ENCODE measurements around the gene THSD4.
A peak's percentile ranks its signal among the peaks of the same experiment; 100 is the strongest.

The THSD4 gene

DNA sequence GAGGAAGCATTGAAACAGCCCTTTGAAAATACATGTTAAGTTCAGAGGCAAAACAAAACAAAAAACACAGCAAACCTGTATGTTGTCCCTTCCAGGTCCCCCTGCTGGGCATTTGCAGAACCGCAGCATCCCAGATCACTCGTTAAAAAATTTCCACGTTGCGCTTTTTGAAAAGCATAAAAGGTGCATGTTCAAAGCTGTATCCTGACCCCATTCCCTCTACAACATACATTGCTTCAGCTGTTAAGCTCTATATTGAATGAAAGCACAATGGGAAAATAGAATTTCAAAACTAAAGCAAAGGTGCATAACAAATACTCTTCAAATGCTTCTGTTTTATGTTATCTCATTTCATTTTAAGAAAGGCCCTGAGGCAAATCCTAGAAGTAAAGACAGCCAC is 328.3 kb downstream of the THSD4 start:
- Mint-ChIP-seq H3K36me3 (ENCODE audit: low read depth) (no peaks in the 10 kb centered on the region), H3K27me3 (peaks cover 8% of the 10 kb centered on the region), H3K4me1 (no peaks in the 10 kb centered on the region), H3K9me3 (no peaks in the 10 kb centered on the region), H3K4me3 (no peak overlapping the region), H3K27ac (no peak overlapping the region)
- ATAC-seq = no peak
- DNase-seq = peak; percentile 42

DNA sequence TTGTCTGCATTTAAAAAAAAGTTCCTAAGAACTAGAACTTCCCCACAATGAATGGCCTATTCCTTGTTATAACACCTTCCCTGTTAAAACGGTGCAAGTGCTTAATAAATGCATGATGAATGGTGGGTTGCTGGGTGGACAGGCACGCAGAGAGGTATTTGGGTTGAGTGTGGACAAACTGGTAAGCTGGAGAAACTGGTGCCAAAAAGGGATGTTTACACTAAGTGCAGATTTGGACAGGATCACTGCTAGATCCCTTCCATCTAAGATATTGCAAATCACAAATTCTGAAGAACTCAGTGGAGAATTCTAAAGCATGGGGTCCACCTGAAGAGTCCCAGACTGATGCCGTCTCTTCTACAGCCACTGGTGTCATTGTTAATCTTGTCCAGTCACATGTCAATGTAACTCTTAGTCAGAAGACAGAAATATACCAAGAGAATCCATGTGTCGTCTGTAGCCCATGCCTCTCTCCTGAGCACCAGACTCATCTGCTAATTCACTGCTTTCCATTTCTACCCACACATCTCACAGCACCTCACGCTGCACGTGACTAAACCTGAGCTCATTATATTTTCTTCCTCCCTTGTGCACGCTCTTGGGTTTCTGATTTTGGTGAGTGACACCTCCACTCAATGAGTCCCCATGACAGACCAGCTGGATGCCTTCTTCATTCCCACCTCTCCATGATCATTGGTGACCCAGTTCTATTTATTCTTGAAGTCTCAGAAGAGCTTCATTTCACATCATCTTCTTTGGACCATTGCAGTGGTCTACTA is 328.9 kb downstream of the THSD4 start:
- Mint-ChIP-seq H3K9me3 (no peaks in the 10 kb centered on the region), H3K4me3 (no peak overlapping the region), H3K4me1 (no peaks in the 10 kb centered on the region), H3K27me3 (peaks cover 8% of the 10 kb centered on the region), H3K36me3 (ENCODE audit: low read depth) (no peaks in the 10 kb centered on the region), H3K27ac (no peak overlapping the region)
- no peak for DNase-seq
- no peak for ATAC-seq

DNA sequence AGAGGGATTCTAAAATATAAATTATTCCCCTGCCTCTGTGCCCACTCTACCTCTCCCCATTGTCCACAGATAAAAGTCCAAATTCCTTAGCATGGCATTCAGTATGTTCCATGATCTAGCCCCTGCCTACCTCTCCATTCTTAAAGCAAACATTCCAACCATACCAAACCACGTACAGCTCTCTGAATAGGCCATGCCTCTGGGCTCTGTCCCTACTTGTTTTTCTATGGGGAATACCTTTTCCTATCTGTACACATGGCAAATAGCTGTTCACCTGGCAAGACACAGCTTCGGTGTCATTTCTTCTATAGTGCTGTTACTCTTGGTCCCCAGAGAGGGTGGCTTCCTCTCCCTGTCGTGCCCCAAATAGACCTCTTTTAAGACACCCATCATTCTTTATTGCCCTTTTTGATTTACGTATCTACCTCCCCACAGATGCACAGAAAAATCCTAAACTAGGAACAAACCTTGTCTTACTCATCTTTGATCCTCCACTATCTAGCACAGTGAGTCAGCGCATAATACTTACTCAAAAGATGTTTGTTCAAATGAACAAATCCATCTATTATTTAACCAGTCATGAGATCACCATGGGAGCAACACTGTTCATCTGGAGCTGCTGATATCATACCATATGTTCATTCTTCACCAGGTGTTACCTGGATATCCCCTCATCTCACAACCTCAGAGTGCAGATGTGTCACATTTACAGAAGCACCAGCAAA is 329.8 kb downstream of the THSD4 start:
- ATAC-seq = no peak
- no peak overlapping the region for H3K4me3 Mint-ChIP-seq
- H3K27ac Mint-ChIP-seq = no peak overlapping the region

DNA sequence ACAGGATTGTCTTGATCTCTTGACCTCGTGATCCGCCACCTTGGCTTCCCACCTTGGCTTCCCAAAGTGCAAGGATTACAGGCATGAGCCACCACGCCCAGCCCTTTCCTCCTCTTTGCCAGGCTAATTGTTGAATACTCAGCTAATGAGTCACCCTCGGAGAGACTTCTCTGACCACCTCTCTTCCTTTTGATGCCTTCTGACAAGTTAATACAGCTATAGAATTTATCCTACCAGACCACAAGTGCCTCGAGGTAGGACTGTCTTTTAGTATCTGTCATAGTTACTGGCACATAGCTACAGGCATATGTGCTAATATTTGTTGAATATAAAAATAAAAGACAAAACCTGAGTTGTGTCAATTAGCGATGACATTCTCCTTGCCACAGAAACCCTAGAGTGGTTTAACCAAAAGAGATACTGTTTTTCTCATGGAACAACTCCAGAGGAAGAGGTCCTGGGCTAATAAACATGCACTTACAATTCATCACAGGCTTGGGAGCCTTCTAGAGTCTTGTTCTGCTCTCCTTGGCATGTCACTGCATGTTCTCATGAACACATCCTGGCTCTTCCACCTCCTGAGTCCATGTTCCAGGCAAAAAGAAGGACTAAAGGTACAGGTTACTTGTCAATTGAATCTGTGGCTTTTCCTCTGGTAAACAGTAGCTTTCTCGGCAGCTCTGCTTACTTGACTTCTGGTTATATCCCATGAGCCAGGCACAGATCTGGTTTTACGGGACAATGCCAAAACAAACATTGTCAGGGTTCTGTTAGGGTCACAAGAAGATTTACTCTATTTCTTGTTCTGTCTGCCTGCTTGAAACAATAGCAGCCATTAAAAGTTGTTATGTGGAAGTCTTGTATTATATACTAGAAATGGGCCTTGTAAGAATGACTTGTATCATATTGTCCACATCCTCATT is 332.3 kb downstream of the THSD4 start:
- no peak overlapping the region for H3K27ac Mint-ChIP-seq
- no peaks in the 10 kb centered on the region for H3K4me1 Mint-ChIP-seq
- DNase-seq (no peak), ATAC-seq (no peak)
- no peaks in the 10 kb centered on the region for H3K9me3 Mint-ChIP-seq
- peaks cover 6% of the 10 kb centered on the region for H3K27me3 Mint-ChIP-seq
- no peak overlapping the region for H3K4me3 Mint-ChIP-seq
- H3K36me3 Mint-ChIP-seq (ENCODE audit: low read depth) = no peaks in the 10 kb centered on the region

More for the DNA sequence above, 329.8 kb downstream of the THSD4 start:
- Mint-ChIP-seq H3K9me3 (no peaks in the 10 kb centered on the region), H3K4me1 (no peaks in the 10 kb centered on the region), H3K36me3 (ENCODE audit: low read depth) (no peaks in the 10 kb centered on the region), H3K27me3 (peaks cover 6% of the 10 kb centered on the region)
- no peak for DNase-seq

DNA sequence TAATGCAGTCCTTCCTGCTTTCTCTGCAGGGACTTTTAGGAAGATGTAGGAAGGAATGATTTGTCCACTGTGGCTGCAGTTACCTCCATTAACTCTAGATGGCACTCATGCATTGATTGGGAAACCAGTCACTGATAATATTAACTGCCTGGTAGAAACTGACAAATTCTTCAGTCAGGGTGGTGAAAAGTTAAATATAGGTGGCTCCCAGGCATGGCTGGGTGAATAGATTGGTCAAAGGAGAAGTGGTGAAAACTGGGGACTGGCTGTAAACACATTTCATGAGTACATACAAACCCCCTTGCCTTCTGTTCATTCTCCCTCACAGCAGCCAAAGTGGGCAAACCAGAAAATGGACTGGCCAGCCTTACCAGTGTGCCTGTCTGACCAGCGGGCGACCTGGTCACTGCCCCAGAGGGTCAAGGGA is 333.4 kb downstream of the THSD4 start:
- ATAC-seq (no peak), DNase-seq (peak; percentile 4)
- H3K36me3 Mint-ChIP-seq (ENCODE audit: low read depth) = no peaks in the 10 kb centered on the region
- no peaks in the 10 kb centered on the region for H3K27me3 Mint-ChIP-seq
- H3K9me3 Mint-ChIP-seq = no peaks in the 10 kb centered on the region
- no peak overlapping the region for H3K4me3 Mint-ChIP-seq
- H3K4me1 Mint-ChIP-seq = no peaks in the 10 kb centered on the region
- H3K27ac Mint-ChIP-seq = no peak overlapping the region

DNA sequence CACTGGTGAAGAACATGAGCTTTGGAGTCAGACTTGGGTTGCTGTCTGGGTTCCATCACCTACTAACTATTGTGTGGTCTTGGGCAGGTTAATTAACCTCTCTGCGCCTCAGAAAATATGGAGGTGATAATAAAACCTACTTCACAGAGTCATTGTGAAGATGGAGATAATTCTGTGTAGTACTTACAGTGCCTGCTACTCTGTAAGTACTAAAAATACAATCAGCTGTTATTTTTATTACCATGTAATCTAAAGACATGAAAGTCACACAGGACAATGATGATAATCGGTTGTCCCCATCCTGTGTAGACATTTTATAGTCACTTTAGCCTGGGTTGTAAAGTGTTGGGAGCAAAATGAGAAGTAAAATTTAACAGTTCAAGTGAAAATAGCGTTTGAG is 334.1 kb downstream of the THSD4 start:
- Mint-ChIP-seq H3K9me3 (no peaks in the 10 kb centered on the region), H3K36me3 (ENCODE audit: low read depth) (no peaks in the 10 kb centered on the region), H3K4me1 (no peaks in the 10 kb centered on the region), H3K4me3 (no peak overlapping the region), H3K27ac (no peak overlapping the region), H3K27me3 (no peaks in the 10 kb centered on the region)
- no peak for ATAC-seq
- DNase-seq = no peak

DNA sequence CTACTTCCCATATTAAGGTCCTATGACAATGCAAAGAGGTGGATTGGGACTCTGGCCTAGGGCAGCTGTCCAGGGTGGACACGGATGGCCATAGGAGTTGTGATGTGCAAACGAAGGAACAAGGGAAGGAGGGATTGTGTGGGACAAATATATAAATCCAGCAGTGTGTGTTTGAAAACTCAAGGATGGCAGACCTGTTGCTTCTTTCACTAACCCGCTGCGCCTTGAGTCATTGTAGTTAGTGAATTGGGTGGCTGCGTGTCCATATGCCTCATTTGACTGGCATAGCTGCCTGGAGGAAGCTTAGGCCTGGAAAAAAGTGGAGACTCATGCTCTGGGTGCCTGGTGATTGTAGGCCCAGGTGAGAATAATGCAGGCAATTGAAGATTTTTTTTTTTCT is 334.7 kb downstream of the THSD4 start:
- H3K4me1 Mint-ChIP-seq = no peaks in the 10 kb centered on the region
- H3K4me3 Mint-ChIP-seq = no peak overlapping the region
- DNase-seq = no peak
- H3K27ac Mint-ChIP-seq = no peak overlapping the region
- H3K36me3 Mint-ChIP-seq (ENCODE audit: low read depth) = no peaks in the 10 kb centered on the region
- ATAC-seq = no peak
- H3K27me3 Mint-ChIP-seq = peaks cover 2% of the 10 kb centered on the region
- no peaks in the 10 kb centered on the region for H3K9me3 Mint-ChIP-seq

DNA sequence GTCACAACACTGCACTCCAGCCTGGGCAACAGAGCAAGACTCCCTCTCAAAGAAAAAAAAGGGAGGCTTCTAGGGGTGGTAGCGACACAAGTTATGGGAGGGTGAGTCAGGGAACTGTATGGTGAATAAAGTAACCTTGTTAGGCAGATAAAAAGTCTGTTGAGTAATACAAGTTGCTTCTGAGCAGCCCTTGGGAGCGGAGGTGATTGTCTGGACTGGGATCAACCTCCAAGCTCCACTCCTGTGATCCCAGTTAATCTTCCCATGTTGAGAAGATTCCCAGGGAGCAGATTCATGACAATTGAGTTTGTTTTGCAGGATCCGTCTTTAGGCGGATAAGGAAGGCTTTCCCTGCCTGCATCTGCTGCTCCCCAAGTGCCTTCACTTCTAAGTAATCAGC is 335.9 kb downstream of the THSD4 start:
- no peak for ATAC-seq
- Mint-ChIP-seq H3K4me3 (no peak overlapping the region), H3K27me3 (peaks cover 2% of the 10 kb centered on the region), H3K9me3 (no peaks in the 10 kb centered on the region), H3K36me3 (ENCODE audit: low read depth) (no peaks in the 10 kb centered on the region), H3K27ac (no peak overlapping the region), H3K4me1 (no peaks in the 10 kb centered on the region)
- DNase-seq = no peak

DNA sequence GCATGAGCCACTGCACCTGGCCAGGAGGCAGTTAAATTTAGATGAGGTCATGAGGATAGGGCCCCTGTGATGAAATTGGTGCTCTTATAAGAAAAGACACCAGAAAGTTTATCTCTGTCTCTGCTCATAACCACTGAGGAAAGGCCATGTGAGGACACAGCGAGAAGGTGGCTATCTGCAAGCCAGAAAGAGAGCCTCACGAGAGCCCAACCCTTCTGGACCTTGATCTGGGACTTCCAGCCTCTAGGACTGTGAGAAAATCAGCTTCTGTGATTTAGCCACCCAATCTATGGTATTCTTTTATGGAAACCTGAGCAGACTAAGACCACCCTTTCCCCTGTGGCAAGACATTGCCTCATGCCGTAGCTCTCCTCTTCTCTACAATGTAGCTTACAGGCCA is 337.6 kb downstream of the THSD4 start:
- H3K27ac Mint-ChIP-seq = no peak overlapping the region
- ATAC-seq (no peak), DNase-seq (no peak)
- peaks cover 2% of the 10 kb centered on the region for H3K27me3 Mint-ChIP-seq
- no peak overlapping the region for H3K4me3 Mint-ChIP-seq
- H3K9me3 Mint-ChIP-seq = no peaks in the 10 kb centered on the region
- no peaks in the 10 kb centered on the region for H3K4me1 Mint-ChIP-seq
- no peaks in the 10 kb centered on the region for H3K36me3 Mint-ChIP-seq (ENCODE audit: low read depth)

DNA sequence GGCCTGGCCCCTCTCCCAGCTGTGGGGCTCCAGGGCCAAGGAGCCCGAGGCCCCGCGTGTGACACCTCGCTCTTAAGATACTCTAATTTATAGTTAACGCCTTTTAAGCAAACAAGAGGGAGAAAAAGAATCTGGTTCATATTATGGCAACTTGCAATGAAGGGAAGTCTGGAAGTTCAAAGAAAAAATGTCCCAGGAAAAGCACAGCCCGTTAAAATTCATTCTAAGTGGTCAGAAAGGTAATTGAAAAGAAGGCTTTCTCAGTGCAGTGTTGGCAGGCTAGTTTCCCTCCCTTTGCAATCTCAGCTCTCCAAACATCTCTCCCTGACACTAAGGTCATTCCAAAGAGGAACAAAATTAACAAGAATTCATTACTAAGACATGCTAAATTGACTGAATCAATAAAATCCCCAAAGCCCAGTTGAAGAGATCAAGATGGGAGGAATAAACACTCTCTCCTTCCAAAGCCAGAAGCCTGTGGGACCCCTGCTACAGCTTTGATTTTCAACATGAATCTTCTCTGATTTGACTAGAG is 339.3 kb downstream of the THSD4 start:
- Mint-ChIP-seq H3K4me1 (no peaks in the 10 kb centered on the region), H3K36me3 (ENCODE audit: low read depth) (no peaks in the 10 kb centered on the region), H3K9me3 (no peaks in the 10 kb centered on the region), H3K27ac (no peak overlapping the region), H3K4me3 (no peak overlapping the region), H3K27me3 (peaks cover 4% of the 10 kb centered on the region)
- ATAC-seq (no peak), DNase-seq (no peak)

DNA sequence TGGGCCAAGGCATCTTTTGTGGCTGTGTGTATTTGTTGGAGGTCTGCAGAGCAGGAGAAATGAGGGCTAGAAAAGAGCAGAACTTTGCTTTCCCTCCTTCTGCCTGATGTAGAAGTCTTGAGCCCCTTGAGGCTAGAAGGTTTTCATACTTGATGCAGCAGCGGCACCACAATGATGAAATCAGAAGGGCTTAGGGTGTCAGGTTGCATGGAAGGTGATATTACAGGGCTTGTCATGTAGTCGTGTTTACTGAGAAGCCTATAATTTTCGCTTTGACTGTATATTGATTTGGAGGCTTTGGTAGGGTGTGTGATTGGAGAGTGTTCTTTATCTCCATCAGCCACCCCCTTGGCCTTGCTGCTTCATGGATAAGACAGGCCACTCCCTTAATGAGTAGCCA is 339.8 kb downstream of the THSD4 start:
- DNase-seq (no peak), ATAC-seq (no peak)
- Mint-ChIP-seq H3K4me3 (no peak overlapping the region), H3K27ac (no peak overlapping the region), H3K4me1 (no peaks in the 10 kb centered on the region), H3K27me3 (peaks cover 4% of the 10 kb centered on the region), H3K9me3 (no peaks in the 10 kb centered on the region), H3K36me3 (ENCODE audit: low read depth) (no peaks in the 10 kb centered on the region)

DNA sequence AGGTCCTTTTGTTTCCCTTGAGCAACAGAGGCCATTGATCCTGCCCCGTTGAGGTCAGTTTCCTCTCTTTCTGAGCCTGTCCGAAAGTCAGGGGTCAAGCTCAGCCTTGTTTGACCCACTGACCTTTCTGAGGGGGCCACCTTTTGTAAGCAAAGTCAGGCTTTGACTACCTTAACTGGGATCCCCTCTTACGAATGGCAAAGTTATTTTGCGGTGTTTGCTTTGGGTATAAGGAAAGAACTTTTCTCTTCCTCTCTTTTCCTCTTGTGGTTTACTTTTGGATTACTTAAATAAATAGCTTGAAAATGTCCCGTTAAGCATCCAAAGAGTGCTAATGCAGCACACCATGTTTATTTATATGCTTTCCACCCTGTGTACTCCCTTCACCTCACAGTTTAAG is 340.6 kb downstream of the THSD4 start:
- no peak overlapping the region for H3K4me3 Mint-ChIP-seq
- no peaks in the 10 kb centered on the region for H3K9me3 Mint-ChIP-seq
- DNase-seq (no peak), ATAC-seq (no peak)
- H3K27ac Mint-ChIP-seq = no peak overlapping the region
- H3K36me3 Mint-ChIP-seq (ENCODE audit: low read depth) = no peaks in the 10 kb centered on the region
- peaks cover 4% of the 10 kb centered on the region for H3K27me3 Mint-ChIP-seq
- H3K4me1 Mint-ChIP-seq = no peaks in the 10 kb centered on the region

DNA sequence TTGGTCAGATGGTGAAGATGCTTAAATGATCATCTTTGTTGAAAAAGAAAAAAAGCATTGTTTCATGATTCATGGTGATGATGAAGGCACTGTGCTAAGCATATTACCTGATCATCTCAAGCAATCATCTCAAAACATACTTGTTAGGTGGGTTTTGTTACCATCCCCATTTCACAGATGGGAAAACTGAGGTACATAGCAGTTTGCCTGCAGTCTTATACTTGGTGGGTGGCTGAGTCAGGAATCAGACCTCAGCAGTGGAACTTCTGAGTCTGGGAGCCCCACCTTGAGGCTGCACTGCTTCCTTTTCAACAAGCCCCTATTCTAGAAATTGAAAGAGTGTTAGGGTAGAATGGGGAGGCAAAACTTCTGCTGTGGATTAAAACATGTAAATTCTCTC is 341.1 kb downstream of the THSD4 start:
- Mint-ChIP-seq H3K27ac (no peak overlapping the region), H3K27me3 (peaks cover 4% of the 10 kb centered on the region), H3K4me1 (no peaks in the 10 kb centered on the region), H3K36me3 (ENCODE audit: low read depth) (no peaks in the 10 kb centered on the region), H3K9me3 (no peaks in the 10 kb centered on the region), H3K4me3 (no peak overlapping the region)
- ATAC-seq (no peak), DNase-seq (no peak)

DNA sequence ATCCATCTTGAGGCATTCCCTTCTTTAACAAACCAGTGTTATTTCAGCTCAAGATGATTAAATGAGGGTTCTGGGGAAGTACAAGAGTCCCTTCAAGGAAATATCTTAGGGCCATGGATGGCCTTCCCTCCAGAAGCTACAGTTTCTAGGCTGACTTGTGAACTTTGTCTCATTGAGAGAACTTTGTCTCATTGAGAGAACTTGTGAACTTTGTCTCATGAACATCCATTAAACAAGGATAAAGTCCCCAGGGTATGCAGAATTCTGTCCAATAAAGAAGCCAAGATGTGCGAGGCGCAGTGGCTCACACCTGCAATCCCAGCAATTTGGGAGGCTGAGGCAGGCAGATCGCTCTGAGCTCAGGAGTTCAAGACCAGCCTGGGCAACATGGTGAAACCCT is 341.5 kb downstream of the THSD4 start:
- H3K9me3 Mint-ChIP-seq = no peaks in the 10 kb centered on the region
- DNase-seq (no peak), ATAC-seq (no peak)
- H3K36me3 Mint-ChIP-seq (ENCODE audit: low read depth) = no peaks in the 10 kb centered on the region
- no peaks in the 10 kb centered on the region for H3K4me1 Mint-ChIP-seq
- no peak overlapping the region for H3K4me3 Mint-ChIP-seq
- no peak overlapping the region for H3K27ac Mint-ChIP-seq
- H3K27me3 Mint-ChIP-seq = peaks cover 4% of the 10 kb centered on the region

All from activated naive CD8-positive, alpha-beta T cell treated with anti-CD3 and anti-CD28 coated beads, Interleukin-2, amount 50 U/mL, for 24 hours (primary cell).